Measurements from ENCODE around the gene LRRTM4. TPM values are rescaled to one million over a fixed set of nuclear protein-coding genes. Genes with fewer than 3 reads are reported as not detected.

Gene LRRTM4
- total RNA-seq, 1 experiment from 2014 or later, result 12.0 TPM

GRCh38 chr2:77192811-77193289, 329.3 kb downstream of the LRRTM4 start:
- H2BK5ac ChIP-seq (ENCODE audit: insufficient read length, low read length), result no peak overlapping the region
- no peak overlapping the region for H3K14ac ChIP-seq (ENCODE audit: insufficient read depth, low read length)
- H3K79me2 ChIP-seq (ENCODE audit: insufficient read depth, low read length), result no peaks in the 10 kb centered on the region
- H2AK5ac ChIP-seq (ENCODE audit: insufficient read length, low read length), result no peak overlapping the region
- no peak overlapping the region for H4K91ac ChIP-seq (ENCODE audit: insufficient read length, low read depth, low read length)
- no CpG with 5 or more reads among the region's 5 CpGs for WGBS (ENCODE audit: extremely low coverage, insufficient read length, low lambda C conversion rate)
- H3K4ac ChIP-seq (ENCODE audit: low read depth, low read length), result no peak overlapping the region
- no peaks in the 10 kb centered on the region for H3K9me3 Mint-ChIP-seq
- H3K56ac ChIP-seq (ENCODE audit: insufficient read length, low read depth, low read length), result no peak overlapping the region
- H3K4me3 Mint-ChIP-seq, result no peak overlapping the region
- no peak overlapping the region for H3T11ph ChIP-seq (ENCODE audit: low read length)
- no peak overlapping the region for H4K8ac ChIP-seq (replicated peaks; ENCODE audit: insufficient read length, low read depth, low read length)
- no peak overlapping the region for H3K9ac ChIP-seq (ENCODE audit: extremely low read depth, insufficient read length, low read length)
- no peak overlapping the region for H3K27ac Mint-ChIP-seq
- H3K4me1 Mint-ChIP-seq, result no peaks in the 10 kb centered on the region
- TF ChIP-seq CTCF (conservative IDR thresholded peaks at IDR 0.05), result no peak
- H2BK20ac ChIP-seq (ENCODE audit: low read depth, low read length, poor library complexity, severe bottlenecking), result no peak overlapping the region
- no peaks in the 10 kb centered on the region for H3K27me3 ChIP-seq (ENCODE audit: insufficient read depth, low read length)
- no peaks in the 10 kb centered on the region for H3K79me1 ChIP-seq (ENCODE audit: insufficient read depth, low read depth, low read length, poor library complexity, severe bottlenecking)
- no peak overlapping the region for H3K4me2 ChIP-seq (ENCODE audit: insufficient read depth, insufficient read length, low read length)
- no peaks in the 10 kb centered on the region for H3K9me3 ChIP-seq (ENCODE audit: control insufficient read depth, low read depth, low read length)
- H3K23me2 ChIP-seq (ENCODE audit: insufficient read length, low read depth, low read length, poor library complexity, severe bottlenecking), result no peaks in the 10 kb centered on the region
- H2AFZ ChIP-seq (ENCODE audit: low read length), result no peak overlapping the region
- no peaks in the 10 kb centered on the region for H3K27me3 Mint-ChIP-seq (ENCODE audit: low read depth)
- H4K5ac ChIP-seq (ENCODE audit: insufficient read length, low read depth, low read length), result no peak overlapping the region
- H4K20me1 ChIP-seq (ENCODE audit: control insufficient read depth, insufficient read depth, insufficient read length), result no peaks in the 10 kb centered on the region
- no peaks in the 10 kb centered on the region for H3K4me1 ChIP-seq (ENCODE audit: insufficient read depth, low read length)
- H3K36me3 Mint-ChIP-seq (ENCODE audit: insufficient read depth in 1 of 3, low read depth in 3 of 3), result no peaks in the 10 kb centered on the region
- DNase-seq, result no peak
- no peak overlapping the region for H2BK120ac ChIP-seq (ENCODE audit: low read depth, low read length, poor library complexity, severe bottlenecking)
- H3K18ac ChIP-seq (ENCODE audit: insufficient read length, low read depth, low read length), result no peak overlapping the region
- no peak overlapping the region for H2BK15ac ChIP-seq (ENCODE audit: low read depth, low read length)
- H3K23ac ChIP-seq (ENCODE audit: insufficient read length, low read depth, low read length), result no peak overlapping the region
- H3K27ac ChIP-seq (ENCODE audit: insufficient read length, low read depth, low read length), result no peak overlapping the region
- no peak overlapping the region for H2BK12ac ChIP-seq (ENCODE audit: insufficient read length, low read depth, low read length)
